HG03159 (cell line): Measurements from ENCODE around the gene TRMT2A.

Experiments used
- ATAC-seq: cut with Tn5 transposase; IDR thresholded peaks from one replicate; pipeline ENCODE4 v1.9.1; 2021; ENCODE audit warnings: mild to moderate bottlenecking, moderate library complexity; ENCODE audit not compliant: unreplicated experiment

TRMT2A gene

GRCh38 chr22:20065896-20066616 is 51.0 kb downstream of the TRMT2A start:
- no peak for ATAC-seq

GRCh38 chr22:20064545-20065262 is 52.3 kb downstream of the TRMT2A start:
- no peak for ATAC-seq

GRCh38 chr22:20064140-20064480 is 52.9 kb downstream of the TRMT2A start:
- no peak for ATAC-seq

GRCh38 chr22:20063271-20064139 is 53.5 kb downstream of the TRMT2A start:
- no peak for ATAC-seq

- ATAC-seq: no peak
Measured at GRCh38 chr22:20062766-20063083, 54.3 kb downstream of the TRMT2A start.

- ATAC-seq: no peak
Measured at GRCh38 chr22:20062043-20062765, 54.8 kb downstream of the TRMT2A start.
